ENCODE results near the gene SEMA6D. TPM values are rescaled to one million over a fixed set of nuclear protein-coding genes. Genes with fewer than 3 reads are reported as not detected.

The SEMA6D gene
- total and polyA plus RNA-seq, 10 of the 15 experiments (the other 5 are each of a cell fraction or from before 2014, with no cell fraction given) = 0.01 to 0.52 (median 0.09) TPM; not detected in 6

- ChIA-PET POLR2A (no interaction called here), SMC1A (ENCODE audit: uncharacterized antibody, unreplicated experiment) (no interaction called here), CTCF (interaction anchor here (0.6 kb wide), 1 partner anchor 439 kb away, joined by 4 read pairs; no protein-coding TSS in a partner anchor), RAD21 (ENCODE audit: unreplicated experiment) (no interaction called here)
- no peaks in the 10 kb centered on the region for H3K4me1 ChIP-seq (ENCODE audit: control insufficient read depth, insufficient read depth, low read length)
- H2AFZ ChIP-seq (ENCODE audit: control insufficient read depth, low read depth, low read length) = no peak overlapping the region
- H3K4me3 ChIP-seq = no peak overlapping the region
- H3K27me3 ChIP-seq (replicated peaks in 1 of 2; ENCODE audit: control insufficient read depth in 2 of 2, insufficient read depth in 2 of 2, low read length in 1 of 2) = no peaks in the 10 kb centered on the region
- H4K20me1 ChIP-seq (ENCODE audit: control insufficient read depth, insufficient read depth) = no peaks in the 10 kb centered on the region
- no peak overlapping the region for H3K27ac ChIP-seq (ENCODE audit: control insufficient read depth, insufficient read depth)
- TF ChIP-seq CREM (IDR thresholded peaks at IDR 0.05; ENCODE audit: low read depth) (no peak), BRCA1 (IDR thresholded peaks at IDR 0.05; ENCODE audit: low read depth, low read length) (no peak), CEBPB (IDR thresholded peaks at IDR 0.05; ENCODE audit: borderline replicate concordance in 1 of 2, low read depth in 2 of 2, low read length in 2 of 2) (no peak), RFX5 (IDR thresholded peaks at IDR 0.05; ENCODE audit: low read depth, low read length) (no peak)
- no TSS peak for BruUV-seq (replicated peaks)
- WGBS (ENCODE audit: insufficient coverage, insufficient replicate concordance, low lambda C conversion rate, missing lambda C conversion rate) = 45% methylated on average over 2 of the region's 2 CpGs
- no peaks in the 10 kb centered on the region for H3K79me2 ChIP-seq (ENCODE audit: control insufficient read depth, insufficient read depth, low read length)
- in situ Hi-C loops (cut with MboI) (no loop called here), intact Hi-C loops (cut with micrococcal nuclease; ENCODE audit: unreplicated experiment) (no loop called here)
- ATAC-seq (no peak), DNase-seq (ENCODE audit: low read depth, low spot score) (no peak), FAIRE-seq (no peak)
- no peaks in the 10 kb centered on the region for H3K36me3 ChIP-seq (ENCODE audit: control insufficient read depth in 2 of 2, insufficient read depth in 2 of 2, low read length in 1 of 2)
- H3K9me3 ChIP-seq (replicated peaks; ENCODE audit: control insufficient read depth, insufficient read depth, low read length) = no peaks in the 10 kb centered on the region
- no peak overlapping the region for H3K4me2 ChIP-seq (ENCODE audit: control insufficient read depth, insufficient read depth)
- H3K9ac ChIP-seq (ENCODE audit: control insufficient read depth, insufficient read depth, low read length) = no peak overlapping the region
Measured at GRCh38 chr15:47742742-47743141, 25.4 kb downstream of the SEMA6D start.

GRCh38 chr15:47743385-47743784 is 26.1 kb downstream of the SEMA6D start:
- TF ChIP-seq PKNOX1 (IDR thresholded peaks at IDR 0.05) (no peak), NRF1 (conservative IDR thresholded peaks at IDR 0.05; ENCODE audit: low read depth, low read length) (no peak), SUPT20H (IDR thresholded peaks at IDR 0.05; ENCODE audit: borderline replicate concordance, control insufficient read depth, low read depth, low read length) (no peak), MXI1 (IDR thresholded peaks at IDR 0.05; ENCODE audit: low read depth, low read length) (no peak), SP1 (IDR thresholded peaks at IDR 0.05; ENCODE audit: low read depth, low read length) (no peak), YY1 (IDR thresholded peaks at IDR 0.05; ENCODE audit: low read depth, low read length) (no peak), TCF7 (IDR thresholded peaks at IDR 0.05; ENCODE audit: borderline replicate concordance) (no peak), ZNF274 (IDR thresholded peaks at IDR 0.05; ENCODE audit: insufficient read depth, insufficient read length) (no peak), CBFB (IDR thresholded peaks at IDR 0.05; ENCODE audit: low read depth) (no peak), KDM1A (IDR thresholded peaks at IDR 0.05; ENCODE audit: borderline replicate concordance) (no peak), EZH2 (IDR thresholded peaks at IDR 0.05; ENCODE audit: borderline replicate concordance, control insufficient read depth, low read depth, low read length) (no peak), ATF2 (IDR thresholded peaks at IDR 0.05; ENCODE audit: low read length) (no peak)
- no peak for ATAC-seq
- H3K79me2 ChIP-seq (ENCODE audit: control insufficient read depth, insufficient read depth, low read length) = no peaks in the 10 kb centered on the region
- no peak overlapping the region for H3K4me3 ChIP-seq
- RAD21 ChIA-PET (ENCODE audit: unreplicated experiment) = no interaction called here
- POLR2A ChIA-PET = no interaction called here
- 13% methylated on average over 6 of the region's 6 CpGs for WGBS (ENCODE audit: insufficient coverage, insufficient replicate concordance, low lambda C conversion rate, missing lambda C conversion rate)
- SMC1A ChIA-PET (ENCODE audit: uncharacterized antibody, unreplicated experiment) = no interaction called here
- in situ Hi-C loops (cut with MboI) = no loop called here
- no peak overlapping the region for H3K4me2 ChIP-seq (ENCODE audit: control insufficient read depth, insufficient read depth)
- H2AFZ ChIP-seq (ENCODE audit: control insufficient read depth, low read depth, low read length) = no peak overlapping the region
- H3K27me3 ChIP-seq (replicated peaks in 1 of 2; ENCODE audit: control insufficient read depth in 2 of 2, insufficient read depth in 2 of 2, low read length in 1 of 2) = no peaks in the 10 kb centered on the region
- BruUV-seq (replicated peaks) = no TSS peak
- no peaks in the 10 kb centered on the region for H3K4me1 ChIP-seq (ENCODE audit: control insufficient read depth, insufficient read depth, low read length)
- H3K9me3 ChIP-seq (replicated peaks; ENCODE audit: control insufficient read depth, insufficient read depth, low read length) = no peaks in the 10 kb centered on the region
- no peak for DNase-seq (ENCODE audit: low read depth, low spot score)
- intact Hi-C loops (cut with micrococcal nuclease; ENCODE audit: unreplicated experiment) = no loop called here
- FAIRE-seq = no peak
- no peaks in the 10 kb centered on the region for H3K36me3 ChIP-seq (ENCODE audit: control insufficient read depth in 2 of 2, insufficient read depth in 2 of 2, low read length in 1 of 2)
- no peak overlapping the region for H3K9ac ChIP-seq (ENCODE audit: control insufficient read depth, insufficient read depth, low read length)
- no peak overlapping the region for H3K27ac ChIP-seq (ENCODE audit: control insufficient read depth, insufficient read depth)
- CTCF ChIA-PET = no interaction called here
- H4K20me1 ChIP-seq (ENCODE audit: control insufficient read depth, insufficient read depth) = no peaks in the 10 kb centered on the region
